ENCODE results near the gene TIMM21. TPM values are rescaled to one million over a fixed set of nuclear protein-coding genes. Genes with fewer than 3 reads are reported as not detected.
A peak's percentile ranks its signal among the peaks of the same experiment; 100 is the strongest.

TIMM21 gene, protein sequence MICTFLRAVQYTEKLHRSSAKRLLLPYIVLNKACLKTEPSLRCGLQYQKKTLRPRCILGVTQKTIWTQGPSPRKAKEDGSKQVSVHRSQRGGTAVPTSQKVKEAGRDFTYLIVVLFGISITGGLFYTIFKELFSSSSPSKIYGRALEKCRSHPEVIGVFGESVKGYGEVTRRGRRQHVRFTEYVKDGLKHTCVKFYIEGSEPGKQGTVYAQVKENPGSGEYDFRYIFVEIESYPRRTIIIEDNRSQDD
- 10 to 100 TPM; 17.4 to 38.4 (median 20.6) TPM for total RNA-seq
- long read RNA-seq, transcript TIMM21-201 (6 exons, 3,095 nt): major isoform, 5 of 6 reads
- long read RNA-seq, partial matches to known transcripts: 0 of 6 reads
- long read RNA-seq, other reads (novel, unspliced or antisense): 1 of 6 reads

DNA sequence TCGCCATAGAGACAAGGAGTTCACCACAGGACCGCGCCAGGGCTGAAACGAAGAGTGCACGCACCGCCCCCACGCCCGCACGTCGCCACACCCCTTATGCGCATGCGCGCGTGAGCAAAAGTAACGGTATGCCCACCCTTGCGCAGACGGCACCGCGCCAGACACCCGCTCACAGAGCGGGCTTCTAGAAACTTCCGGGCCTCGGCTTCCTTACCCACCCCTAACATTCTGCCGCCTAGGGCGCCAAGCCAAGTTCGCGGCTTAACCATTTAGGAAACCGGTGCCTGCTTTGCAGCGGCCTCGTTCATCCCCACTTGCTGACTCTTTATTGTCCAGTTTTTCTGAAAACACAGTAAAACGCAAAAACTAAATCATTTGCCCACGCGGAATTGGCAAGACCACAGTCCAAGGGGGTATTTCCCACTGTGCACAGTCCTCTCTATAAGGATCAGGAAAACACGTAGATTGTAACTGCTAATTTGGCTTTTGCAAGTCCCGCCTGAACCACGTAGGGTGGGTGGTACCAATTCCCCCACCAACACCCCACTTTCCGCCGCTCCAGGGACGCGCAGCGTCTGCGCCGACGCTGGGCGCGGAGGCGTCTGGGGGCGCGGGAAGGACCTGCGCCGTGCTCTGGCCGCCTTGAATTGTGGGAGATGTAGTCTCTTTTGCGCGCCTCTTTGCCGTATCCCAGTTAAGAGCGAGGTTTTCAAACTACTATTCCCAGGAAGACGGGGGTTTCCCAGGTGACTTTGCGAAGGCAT is at the start of gene TIMM21, which contains the start of gene FBXO15:
Gene TIMM21, plus strand, starts transcription at position 745 of the 764 bp plus-strand sequence. CDS start 286 bp downstream, outside the sequence.
Gene FBXO15, minus strand, starts transcription at position 56 of the 764 bp plus-strand sequence. Its CDS starts 49 bp downstream, at position 7.
- ATAC-seq (peak; percentile 95 to 97 (median 96)), DNase-seq (peak; percentile 97 to 98 (median 98))
- intact Hi-C loops (cut with DNase I): no loop called here
- TF ChIP-seq, protein P1, sequence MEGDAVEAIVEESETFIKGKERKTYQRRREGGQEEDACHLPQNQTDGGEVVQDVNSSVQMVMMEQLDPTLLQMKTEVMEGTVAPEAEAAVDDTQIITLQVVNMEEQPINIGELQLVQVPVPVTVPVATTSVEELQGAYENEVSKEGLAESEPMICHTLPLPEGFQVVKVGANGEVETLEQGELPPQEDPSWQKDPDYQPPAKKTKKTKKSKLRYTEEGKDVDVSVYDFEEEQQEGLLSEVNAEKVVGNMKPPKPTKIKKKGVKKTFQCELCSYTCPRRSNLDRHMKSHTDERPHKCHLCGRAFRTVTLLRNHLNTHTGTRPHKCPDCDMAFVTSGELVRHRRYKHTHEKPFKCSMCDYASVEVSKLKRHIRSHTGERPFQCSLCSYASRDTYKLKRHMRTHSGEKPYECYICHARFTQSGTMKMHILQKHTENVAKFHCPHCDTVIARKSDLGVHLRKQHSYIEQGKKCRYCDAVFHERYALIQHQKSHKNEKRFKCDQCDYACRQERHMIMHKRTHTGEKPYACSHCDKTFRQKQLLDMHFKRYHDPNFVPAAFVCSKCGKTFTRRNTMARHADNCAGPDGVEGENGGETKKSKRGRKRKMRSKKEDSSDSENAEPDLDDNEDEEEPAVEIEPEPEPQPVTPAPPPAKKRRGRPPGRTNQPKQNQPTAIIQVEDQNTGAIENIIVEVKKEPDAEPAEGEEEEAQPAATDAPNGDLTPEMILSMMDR (IDR thresholded peaks at IDR 0.05): peak in 1 of 4 donors; percentile 8
- peak; percentile 71 for TF ChIP-seq POLR2A (IDR thresholded peaks at IDR 0.05)
- Histone ChIP-seq H3K27ac (peak within 1 kb of the TSS; percentile 86 to 98 (median 98)), H3K4me3 (peak within 1 kb of the TSS; percentile 66 to 87 (median 70)), H3K4me1 (peaks cover 0 to 14% (median 7%) of the 10 kb centered on the region in 4 donors), H3K36me3 (no peaks in the 10 kb centered on the region), H3K9me3 (no peaks in the 10 kb centered on the region), H3K27me3 (no peaks in the 10 kb centered on the region)
- WGBS (ENCODE audit: insufficient coverage, low coverage, low lambda C conversion rate, missing lambda C conversion rate): 0% methylated on average over 18 of the region's 58 CpGs

DNA sequence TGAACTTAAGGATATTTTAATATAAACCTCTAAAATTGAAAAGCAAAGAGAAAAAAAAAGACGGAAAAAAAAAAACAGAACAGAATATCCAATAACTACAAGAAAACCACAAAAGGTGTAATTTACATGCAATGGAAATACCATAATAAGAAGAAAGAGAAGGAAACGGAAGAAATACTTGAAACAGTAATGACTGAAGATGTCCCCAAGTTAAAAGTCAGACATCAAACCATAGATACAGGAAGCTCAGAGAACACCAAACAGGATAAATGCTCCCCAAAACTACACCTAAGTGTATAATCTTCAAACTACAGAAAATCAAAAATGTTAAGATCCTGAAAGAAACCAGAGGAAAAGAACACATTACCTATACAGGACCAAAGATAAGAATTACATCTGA is 39.9 kb upstream of the TIMM21 start:
- intact Hi-C loops (cut with DNase I): no loop called here
- no peak for TF ChIP-seq POLR2A (IDR thresholded peaks at IDR 0.05)

DNA sequence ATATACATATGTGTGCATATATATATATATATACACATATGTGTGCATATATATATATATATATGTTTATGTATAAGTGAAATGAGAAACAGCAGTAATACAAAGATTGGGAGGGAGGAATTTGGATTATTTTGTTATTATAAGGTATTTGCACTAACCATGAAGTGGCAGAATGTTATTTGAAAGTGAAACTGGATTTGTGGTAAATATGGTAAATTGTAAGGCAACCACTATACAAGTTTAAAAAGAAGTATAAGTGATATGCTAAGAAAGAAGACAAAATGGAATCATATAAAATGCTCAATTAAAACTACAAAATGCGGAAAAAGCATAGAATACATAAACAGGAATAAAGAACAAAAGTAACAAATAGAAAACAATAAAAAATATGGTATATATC is 38.2 kb upstream of the TIMM21 start:
- no peaks in the 10 kb centered on the region for H3K27me3 ChIP-seq
- TF ChIP-seq, protein P1 (IDR thresholded peaks at IDR 0.05): no peak
- no peak for TF ChIP-seq POLR2A (IDR thresholded peaks at IDR 0.05)
- intact Hi-C loops (cut with DNase I): no loop called here
- 86% methylated on average over 1 of the region's 1 CpG for WGBS (ENCODE audit: insufficient coverage, low coverage, low lambda C conversion rate, missing lambda C conversion rate)
- no peak for DNase-seq
- H3K36me3 ChIP-seq: no peaks in the 10 kb centered on the region
- ATAC-seq: no peak
- no peaks in the 10 kb centered on the region for H3K4me1 ChIP-seq
- H3K9me3 ChIP-seq: peaks cover 0 to 9% (median 0%) of the 10 kb centered on the region in 4 donors
- H3K4me3 ChIP-seq: no peak overlapping the region
- no peak overlapping the region for H3K27ac ChIP-seq

More for the DNA sequence above, 39.9 kb upstream of the TIMM21 start:
- WGBS (ENCODE audit: insufficient coverage, low coverage, low lambda C conversion rate, missing lambda C conversion rate): 65% methylated on average over 2 of the region's 2 CpGs
- Histone ChIP-seq H3K27me3 (no peaks in the 10 kb centered on the region), H3K4me3 (no peak overlapping the region), H3K27ac (no peak overlapping the region), H3K4me1 (no peaks in the 10 kb centered on the region), H3K36me3 (no peaks in the 10 kb centered on the region), H3K9me3 (peaks cover 0 to 9% (median 0%) of the 10 kb centered on the region in 4 donors)
- ATAC-seq (no peak), DNase-seq (no peak)

DNA sequence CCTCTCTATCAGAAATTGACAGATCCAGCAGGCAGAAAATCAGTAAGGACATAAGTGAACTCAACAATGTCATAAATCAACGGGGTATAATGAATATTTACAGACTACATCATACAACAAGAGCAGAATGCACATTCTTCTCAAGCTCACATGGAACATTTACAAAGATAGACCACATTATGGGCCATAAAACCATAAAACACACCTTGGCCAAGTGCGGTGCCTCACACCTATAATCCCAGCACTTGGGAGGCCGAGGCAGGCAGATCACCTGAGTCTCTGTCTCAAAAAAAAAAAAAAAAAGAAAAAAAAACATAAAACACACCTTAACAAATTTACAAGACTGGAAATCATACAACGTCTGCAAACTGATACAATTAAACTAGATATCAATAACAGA is 37.3 kb upstream of the TIMM21 start:
- intact Hi-C loops (cut with DNase I): no loop called here
- H3K36me3 ChIP-seq: no peaks in the 10 kb centered on the region
- ATAC-seq: no peak
- no peaks in the 10 kb centered on the region for H3K27me3 ChIP-seq
- no peak overlapping the region for H3K4me3 ChIP-seq
- H3K9me3 ChIP-seq: peaks cover 0 to 9% (median 0%) of the 10 kb centered on the region in 4 donors
- no peaks in the 10 kb centered on the region for H3K4me1 ChIP-seq
- DNase-seq: no peak
- H3K27ac ChIP-seq: no peak overlapping the region
- TF ChIP-seq, protein P1 (IDR thresholded peaks at IDR 0.05): no peak
- TF ChIP-seq POLR2A (IDR thresholded peaks at IDR 0.05): no peak
- WGBS (ENCODE audit: insufficient coverage, low coverage, low lambda C conversion rate, missing lambda C conversion rate): 63% methylated on average over 4 of the region's 4 CpGs

DNA sequence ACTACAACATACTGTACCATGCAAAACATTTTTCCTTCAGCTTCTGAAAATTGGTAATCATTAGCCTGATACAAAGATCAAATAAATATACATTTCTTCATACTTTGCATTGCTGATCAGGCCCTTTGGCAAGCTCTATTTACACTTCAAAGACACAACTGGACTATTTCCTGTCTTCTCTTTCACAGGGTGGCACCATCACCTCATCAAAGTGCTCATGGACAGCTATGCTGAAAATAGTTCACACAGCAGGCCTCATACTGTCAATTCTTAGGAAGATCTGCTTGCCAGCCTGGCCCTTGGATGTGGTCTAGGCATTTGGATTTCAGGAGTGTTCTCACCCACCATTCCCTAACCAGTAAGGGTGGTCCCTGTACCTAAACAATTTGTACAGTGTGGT is 34.6 kb upstream of the TIMM21 start:
- no peak for DNase-seq

More for the DNA sequence above, 34.6 kb upstream of the TIMM21 start:
- H3K4me3 ChIP-seq: no peak overlapping the region
- TF ChIP-seq, protein P1 (IDR thresholded peaks at IDR 0.05): no peak
- no peak for TF ChIP-seq POLR2A (IDR thresholded peaks at IDR 0.05)
- peaks cover 0 to 9% (median 0%) of the 10 kb centered on the region in 4 donors for H3K9me3 ChIP-seq
- intact Hi-C loops (cut with DNase I): no loop called here
- no peaks in the 10 kb centered on the region for H3K27me3 ChIP-seq
- no peak for ATAC-seq
- H3K36me3 ChIP-seq: no peaks in the 10 kb centered on the region
- no peaks in the 10 kb centered on the region for H3K4me1 ChIP-seq
- H3K27ac ChIP-seq: no peak overlapping the region

Data from right lobe of liver (tissue), 6 donors.